Measurements from ENCODE around the gene ARHGAP24.

DNA sequence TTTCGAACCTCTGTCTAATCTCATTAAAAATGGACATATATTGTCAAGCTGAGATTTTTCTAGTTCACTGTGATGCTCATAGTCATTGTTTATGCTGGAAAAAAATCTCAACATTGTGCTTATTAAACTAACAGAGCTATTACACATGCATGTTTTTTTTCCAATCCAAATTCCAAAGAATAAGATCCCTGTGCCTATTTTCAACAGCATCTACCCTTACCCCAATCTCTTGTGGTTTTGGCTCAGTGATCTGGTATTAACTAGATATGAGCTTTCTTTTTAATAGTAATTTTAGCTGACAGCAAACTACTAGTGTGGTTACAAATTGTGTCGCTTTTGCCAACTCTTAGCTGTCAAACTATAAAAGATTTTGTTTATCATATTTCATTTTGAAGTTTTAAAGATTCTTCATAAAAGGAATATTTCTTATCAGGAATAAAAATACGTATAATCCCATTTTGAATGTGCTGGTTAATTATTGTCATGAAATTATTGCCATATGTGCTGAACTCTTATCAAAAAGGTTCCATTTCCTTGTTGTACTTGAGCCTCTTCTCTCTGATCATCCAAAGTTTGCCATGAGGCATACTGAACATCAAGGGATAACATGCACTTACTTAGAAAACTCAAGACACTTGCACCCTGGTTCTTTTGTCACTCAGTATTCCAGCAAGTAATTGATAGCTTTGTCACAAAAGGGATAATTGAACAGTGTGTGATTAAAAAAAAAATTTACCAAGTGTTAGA, 241.2 kb downstream of the ARHGAP24 start:
- TF ChIP-seq POLR2A (IDR thresholded peaks at IDR 0.05) = no peak
- TF ChIP-seq, protein P1, sequence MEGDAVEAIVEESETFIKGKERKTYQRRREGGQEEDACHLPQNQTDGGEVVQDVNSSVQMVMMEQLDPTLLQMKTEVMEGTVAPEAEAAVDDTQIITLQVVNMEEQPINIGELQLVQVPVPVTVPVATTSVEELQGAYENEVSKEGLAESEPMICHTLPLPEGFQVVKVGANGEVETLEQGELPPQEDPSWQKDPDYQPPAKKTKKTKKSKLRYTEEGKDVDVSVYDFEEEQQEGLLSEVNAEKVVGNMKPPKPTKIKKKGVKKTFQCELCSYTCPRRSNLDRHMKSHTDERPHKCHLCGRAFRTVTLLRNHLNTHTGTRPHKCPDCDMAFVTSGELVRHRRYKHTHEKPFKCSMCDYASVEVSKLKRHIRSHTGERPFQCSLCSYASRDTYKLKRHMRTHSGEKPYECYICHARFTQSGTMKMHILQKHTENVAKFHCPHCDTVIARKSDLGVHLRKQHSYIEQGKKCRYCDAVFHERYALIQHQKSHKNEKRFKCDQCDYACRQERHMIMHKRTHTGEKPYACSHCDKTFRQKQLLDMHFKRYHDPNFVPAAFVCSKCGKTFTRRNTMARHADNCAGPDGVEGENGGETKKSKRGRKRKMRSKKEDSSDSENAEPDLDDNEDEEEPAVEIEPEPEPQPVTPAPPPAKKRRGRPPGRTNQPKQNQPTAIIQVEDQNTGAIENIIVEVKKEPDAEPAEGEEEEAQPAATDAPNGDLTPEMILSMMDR (IDR thresholded peaks at IDR 0.05) = no peak
